Right lobe of liver (tissue), 4 donors: ENCODE measurements around the gene SULT1B1.

ENCODE experiments used
- POLR2A ChIP-seq: fragments of 450-650 bp; IDR thresholded peaks from one replicate; pipeline ENCODE4 v1.6.1; 2017; ENCODE audit warnings: antibody characterized with exemption, mild to moderate bottlenecking
- TF ChIP-seq, protein P1 (sequence below), 4 donors: fragments of 200-600 bp in 3 of 4; fragments of 450-650 bp in 1 of 4; IDR thresholded peaks; one replicate each; pipeline versions ENCODE4 v1.5.1 to v1.8.0; 2016 to 2022; ENCODE audit warnings: antibody characterized with exemption in 4 of 4, mild to moderate bottlenecking in 2 of 4
- donor health status: DM: no; HTN: no; CAD: no.
- donor health status: DM: no; HTN: no; CAD: no.
- donor health status: DM: no; HTN: yes; CAD: no.

DNA sequence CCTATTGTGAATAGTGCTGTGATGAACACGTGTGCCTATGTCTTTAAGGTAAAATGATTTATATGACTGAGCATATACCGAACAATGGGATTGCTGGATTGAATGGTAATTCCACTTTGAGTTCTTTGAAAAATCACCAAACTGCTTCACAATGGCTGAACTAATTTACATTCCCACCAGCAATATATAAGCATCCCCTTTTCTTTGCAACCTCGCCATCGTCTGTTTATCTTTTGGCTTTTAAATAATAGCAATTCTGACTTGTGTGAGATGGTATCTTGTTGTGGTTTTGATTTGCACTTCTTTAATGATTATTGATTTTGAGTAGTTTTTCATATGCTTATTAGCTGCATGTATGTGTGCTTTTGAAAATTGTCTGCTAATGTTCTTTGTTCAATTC, 75.6 kb downstream of the SULT1B1 start:
- TF ChIP-seq, protein P1, sequence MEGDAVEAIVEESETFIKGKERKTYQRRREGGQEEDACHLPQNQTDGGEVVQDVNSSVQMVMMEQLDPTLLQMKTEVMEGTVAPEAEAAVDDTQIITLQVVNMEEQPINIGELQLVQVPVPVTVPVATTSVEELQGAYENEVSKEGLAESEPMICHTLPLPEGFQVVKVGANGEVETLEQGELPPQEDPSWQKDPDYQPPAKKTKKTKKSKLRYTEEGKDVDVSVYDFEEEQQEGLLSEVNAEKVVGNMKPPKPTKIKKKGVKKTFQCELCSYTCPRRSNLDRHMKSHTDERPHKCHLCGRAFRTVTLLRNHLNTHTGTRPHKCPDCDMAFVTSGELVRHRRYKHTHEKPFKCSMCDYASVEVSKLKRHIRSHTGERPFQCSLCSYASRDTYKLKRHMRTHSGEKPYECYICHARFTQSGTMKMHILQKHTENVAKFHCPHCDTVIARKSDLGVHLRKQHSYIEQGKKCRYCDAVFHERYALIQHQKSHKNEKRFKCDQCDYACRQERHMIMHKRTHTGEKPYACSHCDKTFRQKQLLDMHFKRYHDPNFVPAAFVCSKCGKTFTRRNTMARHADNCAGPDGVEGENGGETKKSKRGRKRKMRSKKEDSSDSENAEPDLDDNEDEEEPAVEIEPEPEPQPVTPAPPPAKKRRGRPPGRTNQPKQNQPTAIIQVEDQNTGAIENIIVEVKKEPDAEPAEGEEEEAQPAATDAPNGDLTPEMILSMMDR (IDR thresholded peaks at IDR 0.05), result no peak
- TF ChIP-seq POLR2A, result no peak
